MM.1S (cell line): ENCODE measurements around the gene DCLRE1B.

Experiments
- DNase-seq: peaks from one replicate; pipeline ENCODE4 v3.0.0-alpha.2; 2015
- H2AFZ ChIP-seq: fragments of 300-600 bp; sonication (generic); 2 replicates; pipeline ENCODE4 v1.6.0; 2016; ENCODE audit warnings: antibody characterized with exemption, low read length
- H3F3A ChIP-seq: fragments of 300-600 bp; sonication (generic); 2 replicates; pipeline ENCODE4 v1.6.1; 2016; ENCODE audit warnings: mild to moderate bottlenecking, antibody characterized with exemption, low read length, moderate library complexity, mixed read lengths; ENCODE audit not compliant: insufficient read depth
- H3K27ac ChIP-seq: fragments of 300-600 bp; sonication (generic); 2 replicates; pipeline ENCODE4 v1.5.1; 2016; ENCODE audit warnings: mild to moderate bottlenecking, low read length
- H3K27me3 ChIP-seq: fragments of 300-600 bp; sonication (generic); replicated peaks from 2 replicates; pipeline ENCODE4 v1.6.0; 2016; ENCODE audit warnings: low read length; ENCODE audit not compliant: insufficient read depth
- H3K36me3 ChIP-seq: fragments of 300-600 bp; sonication (generic); replicated peaks from 2 replicates; pipeline ENCODE4 v1.6.1; 2016; ENCODE audit warnings: mild to moderate bottlenecking, low read length, mixed read lengths; ENCODE audit not compliant: insufficient read depth
- H3K4me1 ChIP-seq: fragments of 300-600 bp; sonication (generic); 2 replicates; pipeline ENCODE4 v1.6.1; 2016; ENCODE audit warnings: low read length, mixed read lengths
- H3K4me2 ChIP-seq: fragments of 300-600 bp; sonication (generic); 2 replicates; pipeline ENCODE4 v1.6.0; 2016; ENCODE audit warnings: low read depth, low read length
- H3K4me3 ChIP-seq: fragments of 300-600 bp; sonication (generic); 2 replicates; pipeline ENCODE4 v1.5.1; 2016; ENCODE audit warnings: low read length, mixed read lengths
- H3K79me2 ChIP-seq: fragments of 300-600 bp; sonication (generic); 2 replicates; pipeline ENCODE4 v1.6.1; 2016; ENCODE audit warnings: mixed run types, low read length, mixed read lengths
- H3K9ac ChIP-seq: fragments of 300-600 bp; sonication (generic); 2 replicates; pipeline ENCODE4 v1.6.1; 2016; ENCODE audit warnings: low read length, mixed read lengths
- H3K9me2 ChIP-seq: fragments of 300-600 bp; sonication (generic); replicated peaks from 2 replicates; pipeline ENCODE4 v1.6.1; 2016; ENCODE audit warnings: mild to moderate bottlenecking, low read length, mixed read lengths; ENCODE audit not compliant: insufficient read depth
- H3K9me3 ChIP-seq: fragments of 300-600 bp; sonication (generic); replicated peaks from 2 replicates; pipeline ENCODE4 v1.6.1; 2016; ENCODE audit warnings: mild to moderate bottlenecking, low read length, mixed read lengths; ENCODE audit not compliant: insufficient read depth
- H4K20me1 ChIP-seq: fragments of 300-600 bp; sonication (generic); 2 replicates; pipeline ENCODE4 v1.6.1; 2016; ENCODE audit warnings: mild to moderate bottlenecking, low read length, moderate library complexity, mixed read lengths; ENCODE audit not compliant: insufficient read depth
- CTCF ChIP-seq: fragments of 300-600 bp; sonication (generic); IDR thresholded peaks from 2 replicates; pipeline ENCODE4 v1.5.1; 2016; ENCODE audit warnings: antibody characterized with exemption, low read length, mixed read lengths
- EZH2 ChIP-seq: fragments of 300-600 bp; sonication (generic); optimal IDR thresholded peaks from 2 replicates; pipeline ENCODE3; 2017; ENCODE audit warnings: low read depth, mild to moderate bottlenecking, antibody characterized with exemption, low read length, mixed read lengths
- EZH2phosphoT487 ChIP-seq: fragments of 300-600 bp; sonication (generic); IDR thresholded peaks from 2 replicates; pipeline ENCODE4 v1.6.1; 2018; ENCODE audit warnings: antibody characterized with exemption, low read length

The DCLRE1B gene

GRCh38 chr1:113868387-113869083, 36.6 kb upstream of the DCLRE1B start:
- no peak overlapping the region for H3K4me2 ChIP-seq
- no peak overlapping the region for H3K4me3 ChIP-seq
- no peak for DNase-seq

GRCh38 chr1:113870778-113871177, 34.3 kb upstream of the DCLRE1B start:
- Histone ChIP-seq H3K36me3 (no peaks in the 10 kb centered on the region), H3K27ac (no peak overlapping the region), H3K9me2 (no peaks in the 10 kb centered on the region), H3K9ac (no peak overlapping the region), H3K79me2 (no peaks in the 10 kb centered on the region), H4K20me1 (no peaks in the 10 kb centered on the region), H2AFZ (no peak overlapping the region), H3K4me2 (no peak overlapping the region), H3K4me1 (peaks cover 14% of the 10 kb centered on the region), H3F3A (no peaks in the 10 kb centered on the region; the same call in 1 of the 2 replicates), H3K9me3 (no peaks in the 10 kb centered on the region), H3K4me3 (no peak overlapping the region), H3K27me3 (no peaks in the 10 kb centered on the region)
- TF ChIP-seq CTCF (no peak), EZH2 (no peak), EZH2phosphoT487 (no peak)
- DNase-seq = no peak

More at GRCh38 chr1:113868387-113869083, 36.6 kb upstream of the DCLRE1B start:
- peaks cover 14% of the 10 kb centered on the region for H3K4me1 ChIP-seq
- no peaks in the 10 kb centered on the region for H4K20me1 ChIP-seq
- H3K9me3 ChIP-seq = no peaks in the 10 kb centered on the region
- no peaks in the 10 kb centered on the region for H3K79me2 ChIP-seq
- H3K27me3 ChIP-seq = no peaks in the 10 kb centered on the region
- no peak overlapping the region for H2AFZ ChIP-seq
- no peaks in the 10 kb centered on the region for H3K36me3 ChIP-seq
- TF ChIP-seq EZH2 = no peak
- no peak for TF ChIP-seq CTCF
- no peak for TF ChIP-seq EZH2phosphoT487
- no peak overlapping the region for H3K9ac ChIP-seq
- H3F3A ChIP-seq = no peaks in the 10 kb centered on the region; the same call in 1 of the 2 replicates
- no peak overlapping the region for H3K27ac ChIP-seq
- H3K9me2 ChIP-seq = no peaks in the 10 kb centered on the region

- H3K4me1 ChIP-seq = peaks cover 14% of the 10 kb centered on the region
- peak within 1 kb of the TSS; percentile 38; the same call in 1 of the 2 replicates for H3K4me3 ChIP-seq
- no peaks in the 10 kb centered on the region for H3K36me3 ChIP-seq
- H3K27ac ChIP-seq = peak within 1 kb of the TSS; percentile 58
- no peaks in the 10 kb centered on the region for H4K20me1 ChIP-seq
- DNase-seq = peak; percentile 58
- peak within 1 kb of the TSS; percentile 56 for H3K4me2 ChIP-seq
- TF ChIP-seq CTCF = no peak
- no peak for TF ChIP-seq EZH2
- TF ChIP-seq EZH2phosphoT487 = no peak
- H3K27me3 ChIP-seq = no peaks in the 10 kb centered on the region
- peak within 1 kb of the TSS; percentile 41 for H3K9ac ChIP-seq
- no peaks in the 10 kb centered on the region for H3K9me3 ChIP-seq
- H3F3A ChIP-seq = no peaks in the 10 kb centered on the region; the same call in 1 of the 2 replicates
- no peaks in the 10 kb centered on the region for H3K9me2 ChIP-seq
- H3K79me2 ChIP-seq = no peaks in the 10 kb centered on the region
- H2AFZ ChIP-seq = peak within 1 kb of the TSS; percentile 67
Observed at GRCh38 chr1:113871597-113872113, 33.5 kb upstream of the DCLRE1B start, which contains the start of gene PTPN22. PTPN22 (minus strand) TSS chr1:113871712.
